Activated CD4-positive, alpha-beta T cell treated with anti-CD3 and anti-CD28 coated beads for 36 hours (primary cell): ENCODE measurements around the gene FAM200A. TPM values are rescaled to one million over a fixed set of nuclear protein-coding genes. Genes with fewer than 3 reads are reported as not detected.
A peak's percentile ranks its signal among the peaks of the same experiment; 100 is the strongest.
"Not testable (repeated sequence)": the region's sequence is repeated elsewhere in the genome, so short reads cannot be mapped to it uniquely, and the experiment has no call there.

Experiments
- ATAC-seq: fragments of 200-7000 bp; cut with Tn5 transposase; one replicate; pipeline ENCODE4 v1.10.0; 2021; ENCODE audit warnings: mild to moderate bottlenecking, moderate library complexity
- CTCF ChIA-PET: fragments of 350-600 bp; sonication (Branson Sonifier 250); formaldehyde crosslinking; loops from one replicate; lab custom pipeline; 2021; ENCODE audit warnings: antibody characterized with exemption; lab: Charles Lee
- POLR2A ChIA-PET: fragments of 350-600 bp; sonication (Branson Sonifier 250); formaldehyde crosslinking; loops from one replicate; lab custom pipeline; 2021; ENCODE audit warnings: antibody characterized with exemption, inconsistent platforms; lab: Charles Lee
- DNase-seq: peaks from one replicate; pipeline ENCODE4 v3.0.0-alpha.2; 2020
- H3K27ac Mint-ChIP-seq: one replicate; pipeline ENCODE4 v1.8.0; 2021; ENCODE audit warnings: mixed read lengths
- H3K27me3 Mint-ChIP-seq: one replicate; pipeline ENCODE4 v1.8.0; 2021; ENCODE audit warnings: mixed read lengths
- H3K36me3 Mint-ChIP-seq: one replicate; pipeline ENCODE4 v1.8.0; 2021; ENCODE audit warnings: low read depth, mixed read lengths
- H3K4me1 Mint-ChIP-seq: one replicate; pipeline ENCODE4 v1.8.0; 2021; ENCODE audit warnings: mixed read lengths
- H3K4me3 Mint-ChIP-seq: one replicate; pipeline ENCODE4 v1.8.0; 2021; ENCODE audit warnings: mild to moderate bottlenecking, moderate library complexity, mixed read lengths
- H3K9me3 Mint-ChIP-seq: one replicate; pipeline ENCODE4 v1.8.0; 2021; ENCODE audit warnings: low read depth, mixed read lengths
- intact Hi-C, 2 experiments: fragments of 100-400 bp; cut with DNase I in 1 of 2; cut with micrococcal nuclease in 1 of 2; formaldehyde crosslinking; loops; one replicate each; pipeline versions ENCODE4 v1.14.2 to v1.15.1; 2022 to 2024; cut with DNase I, micrococcal nuclease
- total RNA-seq, 2 experiments: library from RNA; stranded (reverse); gene quantifications; one replicate each; pipeline ENCODE4 v1.2.3, GENCODE V29; 2021

The FAM200A gene
- total RNA-seq, 2 experiments from 2014 or later, result 4.9 to 5.5 TPM

- ChIA-PET CTCF (interaction anchor here (0.6 to 1.6 kb wide), 4 partner anchors 18 to 356 kb away, joined by 3 to 6 read pairs (median 3); partner anchors contain the start of gene ZKSCAN5), POLR2A (interaction anchor here (0.6 to 1.9 kb wide), 8 partner anchors 54 to 369 kb away, joined by 3 to 10 read pairs (median 4); partner anchors contain the start of genes BUD31, PDAP1, TRIM4 and ZKSCAN5)
- intact Hi-C loops, result loop anchor here (1.0 to 5.0 kb wide), 10 partner anchors 54 to 524 kb away; partner anchors contain the start of genes ZNF789 (in 2 of the 2), ZSCAN25 (in 2 of the 2), ARPC1A (in 1 of the 2) and ARPC1B (in 1 of the 2)
- H3K27ac Mint-ChIP-seq, result peak within 1 kb of the TSS; percentile 96
- H3K36me3 Mint-ChIP-seq, result peaks cover 52% of the 10 kb centered on the region
- H3K9me3 Mint-ChIP-seq, result no peaks in the 10 kb centered on the region
- H3K4me1 Mint-ChIP-seq, result peaks cover 49% of the 10 kb centered on the region
- peak; percentile 75 for ATAC-seq
- peak; percentile 90 for DNase-seq
- peak within 1 kb of the TSS; percentile 94 for H3K4me3 Mint-ChIP-seq
- no peaks in the 10 kb centered on the region for H3K27me3 Mint-ChIP-seq
These were observed 6.6 kb upstream of the FAM200A start, which contains the start of gene ZNF655 for GRCh38 chr7:99558306-99559174. Gene ZNF655, plus strand, starts transcription at chr7:99558642. Its CDS starts 1,918 bp downstream, at chr7:99560560.

- H3K27me3 Mint-ChIP-seq, result no peaks in the 10 kb centered on the region
- ATAC-seq (peak; percentile 56), DNase-seq (no peak)
- ChIA-PET POLR2A (interaction anchor here (0.6 to 1.9 kb wide), 7 partner anchors 47 to 369 kb away, joined by 3 to 10 read pairs (median 3); partner anchors contain the start of genes BUD31, PDAP1, ZKSCAN5 and ZNF394), CTCF (interaction anchor here (0.6 to 1.6 kb wide), 7 partner anchors 40 to 1587 kb away, joined by 3 to 6 read pairs (median 3); partner anchors contain the start of genes GJC3, TMEM225B and ZKSCAN5)
- H3K27ac Mint-ChIP-seq, result peak overlapping the region; percentile 96
- H3K4me3 Mint-ChIP-seq, result peak overlapping the region; percentile 94
- H3K36me3 Mint-ChIP-seq, result peaks cover 54% of the 10 kb centered on the region
- intact Hi-C loops, result loop anchor here (1.0 to 5.0 kb wide), 10 partner anchors 54 to 524 kb away; partner anchors contain the start of genes ZNF789 (in 2 of the 2), ZSCAN25 (in 2 of the 2), ARPC1A (in 1 of the 2) and ARPC1B (in 1 of the 2)
- no peaks in the 10 kb centered on the region for H3K9me3 Mint-ChIP-seq
- H3K4me1 Mint-ChIP-seq, result peaks cover 50% of the 10 kb centered on the region
These were observed 6.0 kb upstream of the FAM200A start for GRCh38 chr7:99557940-99558305.

- Mint-ChIP-seq H3K27ac (peak overlapping the region; percentile 96), H3K4me1 (peaks cover 48% of the 10 kb centered on the region), H3K36me3 (peaks cover 47% of the 10 kb centered on the region), H3K27me3 (no peaks in the 10 kb centered on the region), H3K9me3 (no peaks in the 10 kb centered on the region), H3K4me3 (peak overlapping the region; percentile 94)
- intact Hi-C loops, result loop anchor here in 1 of 2 experiments (5.0 kb wide), 2 partner anchors 230 to 525 kb away; partner anchors contain the start of genes ARPC1A and ZNF3
- no peak for DNase-seq
- no peak for ATAC-seq
- ChIA-PET CTCF (interaction anchor here (0.5 to 1.6 kb wide), 9 partner anchors 8 to 1586 kb away, joined by 3 to 6 read pairs (median 3); partner anchors contain the start of genes GJC3, TMEM225B and ZKSCAN5), POLR2A (interaction anchor here (0.6 kb wide), 2 partner anchors 47 to 1425 kb away, joined by 3 read pairs; no protein-coding TSS in a partner anchor)
These were observed 5.3 kb upstream of the FAM200A start for GRCh38 chr7:99557196-99557607.

GRCh38 chr7:99554939-99555338 lies 3.0 kb upstream of the FAM200A start:
- Mint-ChIP-seq H3K27me3 (no peaks in the 10 kb centered on the region), H3K36me3 (peaks cover 31% of the 10 kb centered on the region), H3K9me3 (no peaks in the 10 kb centered on the region), H3K4me3 (no peak overlapping the region), H3K27ac (peak overlapping the region; percentile 4), H3K4me1 (peaks cover 36% of the 10 kb centered on the region)
- ChIA-PET CTCF (no interaction called here), POLR2A (no interaction called here)
- intact Hi-C loops, result loop anchor here in 1 of 2 experiments (5.0 kb wide), 2 partner anchors 228 to 527 kb away; partner anchors contain the start of genes ARPC1A and ZNF3
- DNase-seq (no peak), ATAC-seq (no peak)

GRCh38 chr7:99553039-99553438 lies 1.1 kb upstream of the FAM200A start:
- Mint-ChIP-seq H3K4me1 (peaks cover 36% of the 10 kb centered on the region), H3K4me3 (no peak overlapping the region), H3K27ac (no peak overlapping the region), H3K36me3 (peaks cover 38% of the 10 kb centered on the region), H3K27me3 (no peaks in the 10 kb centered on the region), H3K9me3 (peaks cover 5% of the 10 kb centered on the region)
- DNase-seq, result no peak
- ATAC-seq, result no peak
- POLR2A ChIA-PET, result no interaction called here
- CTCF ChIA-PET, result no interaction called here
- intact Hi-C loops, result no loop called here

GRCh38 chr7:99551334-99551733 lies 580 bp downstream of the FAM200A start:
- Mint-ChIP-seq H3K27me3 (no peaks in the 10 kb centered on the region), H3K4me1 (peaks cover 27% of the 10 kb centered on the region), H3K9me3 (peaks cover 9% of the 10 kb centered on the region), H3K27ac (peak overlapping the region; percentile 62), H3K4me3 (peak overlapping the region; percentile 75), H3K36me3 (peaks cover 36% of the 10 kb centered on the region)
- ChIA-PET CTCF (interaction anchor here (1.3 kb wide), 1 partner anchor 17 kb away, joined by 3 read pairs; no protein-coding TSS in a partner anchor), POLR2A (no interaction called here)
- intact Hi-C loops, result loop anchor here in 1 of 2 experiments (2.0 kb wide), 1 partner anchor 463 kb away; the partner anchor contains the start of gene ZKSCAN1
- no peak for ATAC-seq
- DNase-seq, result no peak

- H3K36me3 Mint-ChIP-seq, result peaks cover 30% of the 10 kb centered on the region
- H3K27me3 Mint-ChIP-seq, intact Hi-C loops, H3K4me3 Mint-ChIP-seq, H3K9me3 Mint-ChIP-seq, DNase-seq, H3K27ac Mint-ChIP-seq, POLR2A ChIA-PET, ATAC-seq: not testable (repeated sequence)
- H3K4me1 Mint-ChIP-seq, result peaks cover 21% of the 10 kb centered on the region
- CTCF ChIA-PET, result interaction anchor here (0.6 kb wide), 1 partner anchor 8 kb away, joined by 3 read pairs; no protein-coding TSS in a partner anchor
These were observed 2.4 kb downstream of the FAM200A start for GRCh38 chr7:99549545-99549944.

GRCh38 chr7:99545308-99545707 lies 6.6 kb downstream of the FAM200A start:
- POLR2A ChIA-PET, H3K27me3 Mint-ChIP-seq, ATAC-seq, H3K27ac Mint-ChIP-seq, intact Hi-C loops, H3K4me3 Mint-ChIP-seq, H3K4me1 Mint-ChIP-seq, DNase-seq: not testable (repeated sequence)
- H3K9me3 Mint-ChIP-seq, result peaks cover 19% of the 10 kb centered on the region
- CTCF ChIA-PET, result interaction anchor here (0.6 kb wide), 1 partner anchor 168 kb away, joined by 3 read pairs; no protein-coding TSS in a partner anchor
- H3K36me3 Mint-ChIP-seq, result peaks cover 30% of the 10 kb centered on the region

- intact Hi-C loops, result no loop called here
- no peak overlapping the region for H3K4me3 Mint-ChIP-seq
- ChIA-PET CTCF (interaction anchor here (1.1 kb wide), 1 partner anchor 29 kb away, joined by 4 read pairs; no protein-coding TSS in a partner anchor), POLR2A (no interaction called here)
- H3K4me1 Mint-ChIP-seq, result no peaks in the 10 kb centered on the region
- no peak overlapping the region for H3K27ac Mint-ChIP-seq
- ATAC-seq (no peak), DNase-seq (no peak)
- no peaks in the 10 kb centered on the region for H3K27me3 Mint-ChIP-seq
- H3K36me3 Mint-ChIP-seq, result peaks cover 27% of the 10 kb centered on the region
- H3K9me3 Mint-ChIP-seq, result peaks cover 18% of the 10 kb centered on the region
These were observed 8.0 kb downstream of the FAM200A start for GRCh38 chr7:99543916-99544315.

- H3K9me3 Mint-ChIP-seq, result peaks cover 17% of the 10 kb centered on the region
- ATAC-seq (no peak), DNase-seq (no peak)
- ChIA-PET POLR2A (no interaction called here), CTCF (interaction anchor here (1.1 kb wide), 1 partner anchor 28 kb away, joined by 4 read pairs; no protein-coding TSS in a partner anchor)
- H3K4me1 Mint-ChIP-seq, result no peaks in the 10 kb centered on the region
- no peak overlapping the region for H3K4me3 Mint-ChIP-seq
- peaks cover 23% of the 10 kb centered on the region for H3K36me3 Mint-ChIP-seq
- intact Hi-C loops, result no loop called here
- H3K27me3 Mint-ChIP-seq, result no peaks in the 10 kb centered on the region
- H3K27ac Mint-ChIP-seq, result no peak overlapping the region
These were observed 8.7 kb downstream of the FAM200A start for GRCh38 chr7:99543081-99543671.
